HEK293 (cell line): ENCODE measurements around the gene PPIL3.

ENCODE experiments used
- CTCF ChIA-PET: fragments of 350-600 bp; formaldehyde crosslinking; extraction: SDS; loops from one replicate; lab custom pipeline; 2021; ENCODE audit warnings: antibody characterized with exemption; lab: Yijun Ruan, JAX
- POLR2A ChIA-PET: fragments of 300-600 bp; formaldehyde crosslinking; extraction: SDS; loops from one replicate; lab custom pipeline; 2020; ENCODE audit warnings: antibody characterized with exemption, inconsistent platforms; lab: Yijun Ruan, JAX
- H3K27ac ChIP-seq: fragments of 200-500 bp; sonication (Bioruptor generic); 2 replicates; pipeline ENCODE4 v1.5.1; 2014; ENCODE audit warnings: low read depth, low read length, control low read depth, inconsistent platforms; ENCODE audit errors: extremely low read depth
- H3K36me3 ChIP-seq, 2 experiments: fragments of 200-500 bp in 1 of 2; sonication (Bioruptor generic) in 1 of 2; 1 replicate in 1 of 2; 2 replicates in 1 of 2; pipeline ENCODE4 v1.5.1; 2014 to 2017; ENCODE audit warnings: inconsistent platforms in 2 of 2, low read length in 2 of 2; ENCODE audit not compliant: control insufficient read depth in 2 of 2, insufficient read depth in 1 of 2
- H3K4me1 ChIP-seq: fragments of 200-500 bp; sonication (Bioruptor generic); 2 replicates; pipeline ENCODE4 v1.5.1; 2014; ENCODE audit warnings: mild to moderate bottlenecking, low read length, inconsistent platforms; ENCODE audit not compliant: control insufficient read depth, insufficient read depth
- H3K4me3 ChIP-seq: 2 replicates; pipeline ENCODE4 v1.5.1; 2011; ENCODE audit warnings: low read depth, mild to moderate bottlenecking, control low read depth, low read length, moderate library complexity
- H3K9me3 ChIP-seq: fragments of 200-500 bp; sonication (Bioruptor generic); 2 replicates; pipeline ENCODE4 v1.5.1; 2014; ENCODE audit warnings: low read depth, low read length, inconsistent platforms; ENCODE audit not compliant: control insufficient read depth, insufficient read depth
- GFI1B ChIP-seq: fragments of 450-650 bp; formaldehyde crosslinking; IDR thresholded peaks from 2 replicates; pipeline ENCODE4 v1.5.1; 2016; ENCODE audit warnings: missing biosample characterization, missing genetic modification characterization
- MYNN ChIP-seq: fragments of 450-650 bp; formaldehyde crosslinking; IDR thresholded peaks from 2 replicates; pipeline ENCODE4 v1.5.1; 2016; ENCODE audit warnings: missing biosample characterization, missing genetic modification characterization, borderline replicate concordance
- ZBTB49 ChIP-seq: fragments of 450-650 bp; formaldehyde crosslinking; IDR thresholded peaks from 2 replicates; pipeline ENCODE4 v1.5.1; 2016; ENCODE audit warnings: missing biosample characterization, missing genetic modification characterization, low read depth
- ZFHX2 ChIP-seq: fragments of 450-650 bp; formaldehyde crosslinking; conservative IDR thresholded peaks from 2 replicates; pipeline ENCODE4 v1.5.1; 2016; ENCODE audit warnings: missing biosample characterization, missing genetic modification characterization
- ZFP37 ChIP-seq: fragments of 450-650 bp; formaldehyde crosslinking; IDR thresholded peaks from 2 replicates; pipeline ENCODE4 v1.5.1; 2016; ENCODE audit warnings: missing biosample characterization, missing genetic modification characterization
- ZNF174 ChIP-seq: fragments of 450-650 bp; formaldehyde crosslinking; IDR thresholded peaks from 2 replicates; pipeline ENCODE4 v1.5.0; 2017; ENCODE audit warnings: missing biosample characterization, mild to moderate bottlenecking, missing genetic modification characterization
- ZNF19 ChIP-seq: fragments of 450-650 bp; formaldehyde crosslinking; IDR thresholded peaks from 2 replicates; pipeline ENCODE4; 2016; ENCODE audit warnings: missing biosample characterization, missing genetic modification characterization, low read depth
- ZNF2 ChIP-seq: fragments of 450-650 bp; formaldehyde crosslinking; IDR thresholded peaks from 2 replicates; pipeline ENCODE4 v1.5.1; 2016; ENCODE audit warnings: missing biosample characterization, missing genetic modification characterization
- ZNF214 ChIP-seq: fragments of 450-650 bp; formaldehyde crosslinking; IDR thresholded peaks from 2 replicates; pipeline ENCODE4 v1.5.1; 2017; ENCODE audit warnings: missing biosample characterization, mild to moderate bottlenecking, missing genetic modification characterization, borderline replicate concordance
- ZNF239 ChIP-seq: fragments of 450-650 bp; formaldehyde crosslinking; IDR thresholded peaks from 2 replicates; pipeline ENCODE4 v1.5.1; 2016; ENCODE audit warnings: missing biosample characterization, missing genetic modification characterization
- ZNF274 ChIP-seq, 2 experiments: fragments of 200-500 bp in 1 of 2; fragments of 450-650 bp in 1 of 2; sonication (Bioruptor generic) in 1 of 2; formaldehyde crosslinking in 1 of 2; IDR thresholded peaks; 2 replicates each; pipeline versions ENCODE4 v1.5.1 to v1.6.1; 2014 to 2016; ENCODE audit warnings: borderline replicate concordance in 1 of 2, inconsistent platforms in 1 of 2, low read length in 1 of 2, missing biosample characterization in 1 of 2, missing genetic modification characterization in 1 of 2
- ZNF391 ChIP-seq: fragments of 450-650 bp; formaldehyde crosslinking; IDR thresholded peaks from 2 replicates; pipeline ENCODE4 v1.5.1; 2016; ENCODE audit warnings: low read depth, missing biosample characterization, missing genetic modification characterization, borderline replicate concordance
- ZNF544 ChIP-seq: fragments of 450-650 bp; formaldehyde crosslinking; IDR thresholded peaks from 2 replicates; pipeline ENCODE4 v1.5.0; 2017; ENCODE audit warnings: missing biosample characterization, missing genetic modification characterization
- ZNF658 ChIP-seq: fragments of 450-650 bp; formaldehyde crosslinking; IDR thresholded peaks from 2 replicates; pipeline ENCODE4; 2016; ENCODE audit warnings: missing biosample characterization, missing genetic modification characterization
- ZNF677 ChIP-seq: fragments of 450-650 bp; IDR thresholded peaks from 2 replicates; pipeline ENCODE4 v1.5.0; 2018; ENCODE audit warnings: missing biosample characterization, mild to moderate bottlenecking, missing genetic modification characterization, moderate library complexity
- ZSCAN18 ChIP-seq: fragments of 450-650 bp; formaldehyde crosslinking; IDR thresholded peaks from 2 replicates; pipeline ENCODE4 v1.5.1; 2016; ENCODE audit warnings: missing biosample characterization, missing genetic modification characterization
- ZXDB ChIP-seq: fragments of 450-650 bp; formaldehyde crosslinking; IDR thresholded peaks from 2 replicates; pipeline ENCODE4 v1.5.1; 2016; ENCODE audit warnings: missing biosample characterization, missing genetic modification characterization
- TF ChIP-seq, protein P1 (sequence below): fragments of 450-650 bp; formaldehyde crosslinking; IDR thresholded peaks from 2 replicates; pipeline ENCODE4 v1.5.1; 2016; ENCODE audit warnings: missing biosample characterization, missing genetic modification characterization
- TF ChIP-seq, protein P2 (sequence below): fragments of 450-650 bp; formaldehyde crosslinking; IDR thresholded peaks from 2 replicates; pipeline ENCODE4 v1.5.1; 2016; ENCODE audit warnings: missing biosample characterization, missing genetic modification characterization, borderline replicate concordance

PPIL3 gene

DNA sequence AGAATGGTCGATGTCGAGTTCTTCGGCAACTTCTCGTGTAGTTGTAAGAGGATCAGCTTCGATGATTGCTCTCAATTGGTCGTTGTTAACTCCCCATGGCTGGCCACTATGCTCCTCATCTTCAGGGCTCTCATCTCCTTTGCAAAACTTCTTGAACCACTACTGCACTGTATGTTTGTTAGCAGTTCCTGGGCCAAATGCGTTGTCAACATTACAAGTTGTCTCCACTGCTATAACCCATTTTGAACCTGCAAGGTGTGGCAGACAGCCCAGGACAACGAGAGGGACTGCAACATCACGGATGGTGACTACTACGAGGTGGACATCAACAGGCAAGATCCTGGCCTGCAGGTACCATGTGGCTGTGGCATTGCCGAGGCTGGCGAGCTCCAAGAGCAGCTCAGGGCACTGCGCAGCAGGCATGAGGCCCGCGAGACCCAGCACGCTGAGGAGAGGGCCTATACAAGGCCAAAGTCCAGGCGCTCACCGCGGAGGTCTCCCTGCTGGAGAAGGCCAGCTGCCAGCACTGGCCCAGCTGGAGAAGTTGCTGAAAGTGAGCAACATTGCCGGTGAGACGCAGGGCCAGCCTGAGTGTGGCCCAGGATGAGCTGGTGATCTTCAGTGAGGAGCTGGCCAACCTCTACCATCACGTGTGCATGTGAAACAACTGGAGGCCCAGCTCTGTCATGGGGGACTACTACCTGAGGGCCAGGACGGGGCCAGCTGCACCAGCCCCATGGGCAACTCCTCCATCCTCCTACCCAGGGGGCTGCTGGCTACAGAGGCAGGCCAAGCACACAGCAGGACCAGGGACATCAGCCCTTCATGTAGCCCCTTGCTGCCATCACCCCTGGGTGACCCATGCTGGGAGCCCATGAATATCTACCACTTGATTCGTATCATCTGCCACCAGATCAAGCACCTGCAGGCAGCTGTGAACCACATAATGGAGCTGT lies 44.6 kb downstream of the PPIL3 start:
- ChIA-PET CTCF (interaction anchor here (0.6 to 0.9 kb wide), 2 partner anchors 141 to 197 kb away, joined by 3 to 4 read pairs; no protein-coding TSS in a partner anchor), POLR2A (interaction anchor here (0.8 to 1.0 kb wide), 3 partner anchors 11 to 20 kb away, joined by 3 read pairs; partner anchors contain the start of gene CLK1)
- no peak overlapping the region for H3K27ac ChIP-seq
- no peaks in the 10 kb centered on the region for H3K9me3 ChIP-seq
- no peak for TF ChIP-seq ZNF658 (tag by site-specific recombination)
- no peaks in the 10 kb centered on the region for H3K36me3 ChIP-seq
- no peak overlapping the region for H3K4me3 ChIP-seq
- H3K4me1 ChIP-seq = no peaks in the 10 kb centered on the region

- Histone ChIP-seq H3K4me1 (no peaks in the 10 kb centered on the region), H3K4me3 (no peak overlapping the region), H3K9me3 (no peaks in the 10 kb centered on the region), H3K36me3 (no peaks in the 10 kb centered on the region), H3K27ac (no peak overlapping the region)
- POLR2A ChIA-PET = no interaction called here
- TF ChIP-seq ZNF19 (tag by site-specific recombination) (no peak), MYNN (no peak), ZBTB49 (tag by site-specific recombination) (no peak), ZNF214 (tag by site-specific recombination) (no peak), ZSCAN18 (tag by site-specific recombination) (no peak), GFI1B (tag by site-specific recombination) (no peak), ZNF274 (IDR thresholded peaks at IDR 0.05; ENCODE audit: low read length) (no peak), ZNF274 (tag by site-specific recombination; IDR thresholded peaks at IDR 0.05; ENCODE audit: borderline replicate concordance) (no peak), ZXDB (tag by site-specific recombination) (no peak), ZNF544 (tag by site-specific recombination) (no peak), ZNF391 (tag by site-specific recombination) (no peak), ZNF239 (tag by site-specific recombination) (no peak), ZFP37 (tag by site-specific recombination) (no peak), ZFHX2 (tag by site-specific recombination) (no peak), ZNF2 (tag by site-specific recombination) (no peak), ZNF677 (tag by site-specific recombination) (no peak), ZNF174 (tag by site-specific recombination) (no peak)
- TF ChIP-seq, protein P1, sequence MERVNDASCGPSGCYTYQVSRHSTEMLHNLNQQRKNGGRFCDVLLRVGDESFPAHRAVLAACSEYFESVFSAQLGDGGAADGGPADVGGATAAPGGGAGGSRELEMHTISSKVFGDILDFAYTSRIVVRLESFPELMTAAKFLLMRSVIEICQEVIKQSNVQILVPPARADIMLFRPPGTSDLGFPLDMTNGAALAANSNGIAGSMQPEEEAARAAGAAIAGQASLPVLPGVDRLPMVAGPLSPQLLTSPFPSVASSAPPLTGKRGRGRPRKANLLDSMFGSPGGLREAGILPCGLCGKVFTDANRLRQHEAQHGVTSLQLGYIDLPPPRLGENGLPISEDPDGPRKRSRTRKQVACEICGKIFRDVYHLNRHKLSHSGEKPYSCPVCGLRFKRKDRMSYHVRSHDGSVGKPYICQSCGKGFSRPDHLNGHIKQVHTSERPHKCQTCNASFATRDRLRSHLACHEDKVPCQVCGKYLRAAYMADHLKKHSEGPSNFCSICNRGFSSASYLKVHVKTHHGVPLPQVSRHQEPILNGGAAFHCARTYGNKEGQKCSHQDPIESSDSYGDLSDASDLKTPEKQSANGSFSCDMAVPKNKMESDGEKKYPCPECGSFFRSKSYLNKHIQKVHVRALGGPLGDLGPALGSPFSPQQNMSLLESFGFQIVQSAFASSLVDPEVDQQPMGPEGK (tag by site-specific recombination) = no peak
- TF ChIP-seq, protein P2, sequence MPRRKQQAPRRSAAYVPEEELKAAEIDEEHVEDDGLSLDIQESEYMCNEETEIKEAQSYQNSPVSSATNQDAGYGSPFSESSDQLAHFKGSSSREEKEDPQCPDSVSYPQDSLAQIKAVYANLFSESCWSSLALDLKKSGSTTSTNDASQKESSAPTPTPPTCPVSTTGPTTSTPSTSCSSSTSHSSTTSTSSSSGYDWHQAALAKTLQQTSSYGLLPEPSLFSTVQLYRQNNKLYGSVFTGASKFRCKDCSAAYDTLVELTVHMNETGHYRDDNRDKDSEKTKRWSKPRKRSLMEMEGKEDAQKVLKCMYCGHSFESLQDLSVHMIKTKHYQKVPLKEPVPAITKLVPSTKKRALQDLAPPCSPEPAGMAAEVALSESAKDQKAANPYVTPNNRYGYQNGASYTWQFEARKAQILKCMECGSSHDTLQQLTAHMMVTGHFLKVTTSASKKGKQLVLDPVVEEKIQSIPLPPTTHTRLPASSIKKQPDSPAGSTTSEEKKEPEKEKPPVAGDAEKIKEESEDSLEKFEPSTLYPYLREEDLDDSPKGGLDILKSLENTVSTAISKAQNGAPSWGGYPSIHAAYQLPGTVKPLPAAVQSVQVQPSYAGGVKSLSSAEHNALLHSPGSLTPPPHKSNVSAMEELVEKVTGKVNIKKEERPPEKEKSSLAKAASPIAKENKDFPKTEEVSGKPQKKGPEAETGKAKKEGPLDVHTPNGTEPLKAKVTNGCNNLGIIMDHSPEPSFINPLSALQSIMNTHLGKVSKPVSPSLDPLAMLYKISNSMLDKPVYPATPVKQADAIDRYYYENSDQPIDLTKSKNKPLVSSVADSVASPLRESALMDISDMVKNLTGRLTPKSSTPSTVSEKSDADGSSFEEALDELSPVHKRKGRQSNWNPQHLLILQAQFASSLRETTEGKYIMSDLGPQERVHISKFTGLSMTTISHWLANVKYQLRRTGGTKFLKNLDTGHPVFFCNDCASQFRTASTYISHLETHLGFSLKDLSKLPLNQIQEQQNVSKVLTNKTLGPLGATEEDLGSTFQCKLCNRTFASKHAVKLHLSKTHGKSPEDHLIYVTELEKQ (tag by site-specific recombination) = no peak
- CTCF ChIA-PET = no interaction called here
Measured at GRCh38 chr2:200839513-200839912, 49.4 kb downstream of the PPIL3 start.
